ENCODE measurements around the gene ATF4.

DNA sequence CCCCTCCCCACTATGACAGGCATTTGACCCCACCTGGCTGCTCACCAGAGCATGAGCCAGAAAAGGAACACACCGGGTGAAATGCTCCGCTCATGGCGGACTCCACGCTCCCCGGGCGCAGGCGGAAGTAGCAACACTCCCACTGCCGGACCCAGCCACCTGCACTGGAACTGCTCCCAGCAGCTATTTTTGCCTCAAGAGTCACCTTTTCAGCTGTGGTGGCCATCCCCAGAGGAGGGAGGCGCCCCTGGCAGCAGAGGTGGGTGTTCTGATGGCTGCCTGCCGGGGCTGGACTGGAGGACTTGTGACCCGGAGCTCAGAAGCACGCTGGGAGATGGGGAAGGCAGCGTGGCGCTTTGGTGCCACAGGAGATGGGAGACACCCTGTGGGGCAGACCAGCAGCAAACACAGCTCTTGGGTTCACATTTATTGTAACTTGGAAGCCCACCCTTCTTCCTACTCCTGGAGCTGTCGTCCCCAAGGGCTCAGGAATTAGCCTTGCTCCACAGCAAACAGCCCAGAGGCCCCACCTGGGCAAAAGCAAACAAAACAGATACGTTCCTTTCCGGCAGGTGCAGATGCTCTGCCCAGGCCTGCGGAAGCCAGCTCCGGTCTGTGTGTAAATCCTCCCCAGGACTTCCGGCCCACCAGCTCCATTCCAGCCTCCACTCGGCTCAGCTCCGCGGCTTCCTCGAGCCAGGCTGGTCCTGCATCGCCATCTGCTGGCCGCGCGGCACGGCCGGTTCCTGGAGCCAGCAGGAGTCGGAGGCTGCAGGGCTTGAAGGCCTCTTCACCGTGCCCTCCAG lies 8.5 kb downstream of the ATF4 start:
- TF ChIP-seq, protein P1, sequence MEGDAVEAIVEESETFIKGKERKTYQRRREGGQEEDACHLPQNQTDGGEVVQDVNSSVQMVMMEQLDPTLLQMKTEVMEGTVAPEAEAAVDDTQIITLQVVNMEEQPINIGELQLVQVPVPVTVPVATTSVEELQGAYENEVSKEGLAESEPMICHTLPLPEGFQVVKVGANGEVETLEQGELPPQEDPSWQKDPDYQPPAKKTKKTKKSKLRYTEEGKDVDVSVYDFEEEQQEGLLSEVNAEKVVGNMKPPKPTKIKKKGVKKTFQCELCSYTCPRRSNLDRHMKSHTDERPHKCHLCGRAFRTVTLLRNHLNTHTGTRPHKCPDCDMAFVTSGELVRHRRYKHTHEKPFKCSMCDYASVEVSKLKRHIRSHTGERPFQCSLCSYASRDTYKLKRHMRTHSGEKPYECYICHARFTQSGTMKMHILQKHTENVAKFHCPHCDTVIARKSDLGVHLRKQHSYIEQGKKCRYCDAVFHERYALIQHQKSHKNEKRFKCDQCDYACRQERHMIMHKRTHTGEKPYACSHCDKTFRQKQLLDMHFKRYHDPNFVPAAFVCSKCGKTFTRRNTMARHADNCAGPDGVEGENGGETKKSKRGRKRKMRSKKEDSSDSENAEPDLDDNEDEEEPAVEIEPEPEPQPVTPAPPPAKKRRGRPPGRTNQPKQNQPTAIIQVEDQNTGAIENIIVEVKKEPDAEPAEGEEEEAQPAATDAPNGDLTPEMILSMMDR (IDR thresholded peaks at IDR 0.05; ENCODE audit: low read depth, low read length, poor library complexity, severe bottlenecking), result peak; percentile 96
- TF ChIP-seq EZH2phosphoT487 (IDR thresholded peaks at IDR 0.05; ENCODE audit: borderline replicate concordance, low read length), result no peak

Data from DOHH2 (cell line).